Right renal pelvis (tissue), 4 donors: ENCODE data around the gene USP13. TPM values are rescaled to one million over a fixed set of nuclear protein-coding genes. Genes with fewer than 3 reads are reported as not detected.

ENCODE experiments used
- DNase-seq, 4 donors: peaks; one replicate each; pipeline ENCODE4 v3.0.0-alpha.2; 2013; ENCODE audit warnings: low read depth in 4 of 4, low spot score in 3 of 4, missing footprints in 1 of 4
- polyA plus RNA-seq, 4 donors: library from polyadenylated mRNA; unstranded; fragments of 120-200 nt; gene quantifications; one replicate each; pipeline ENCODE4 v1.2.1, GENCODE V29; 2013; ENCODE audit not compliant: insufficient read length in 4 of 4

Gene USP13
- polyA plus RNA-seq, 4 donors: 12.1 to 13.9 (median 13.6) TPM

DNA sequence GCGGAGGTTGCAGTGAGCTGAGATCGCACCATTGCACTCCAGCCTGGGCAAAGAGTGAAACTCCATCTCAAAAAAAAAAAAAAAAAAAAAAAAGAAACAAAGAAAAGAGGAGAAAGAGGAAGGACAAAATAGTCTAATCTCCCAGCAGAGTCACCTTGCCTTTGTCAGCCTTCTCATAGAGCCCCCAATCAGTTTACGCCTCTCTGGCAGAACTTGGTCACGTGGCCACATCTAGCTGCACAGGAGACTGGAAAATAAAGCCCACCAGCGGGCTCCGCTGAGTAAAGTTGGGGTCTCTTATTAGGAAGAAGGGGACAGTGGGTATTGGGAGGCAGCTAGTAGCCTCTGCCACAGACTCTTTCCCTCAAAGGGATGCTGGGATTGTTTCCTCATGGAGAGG lies 41.9 kb downstream of the USP13 start:
- no peak for DNase-seq

DNA sequence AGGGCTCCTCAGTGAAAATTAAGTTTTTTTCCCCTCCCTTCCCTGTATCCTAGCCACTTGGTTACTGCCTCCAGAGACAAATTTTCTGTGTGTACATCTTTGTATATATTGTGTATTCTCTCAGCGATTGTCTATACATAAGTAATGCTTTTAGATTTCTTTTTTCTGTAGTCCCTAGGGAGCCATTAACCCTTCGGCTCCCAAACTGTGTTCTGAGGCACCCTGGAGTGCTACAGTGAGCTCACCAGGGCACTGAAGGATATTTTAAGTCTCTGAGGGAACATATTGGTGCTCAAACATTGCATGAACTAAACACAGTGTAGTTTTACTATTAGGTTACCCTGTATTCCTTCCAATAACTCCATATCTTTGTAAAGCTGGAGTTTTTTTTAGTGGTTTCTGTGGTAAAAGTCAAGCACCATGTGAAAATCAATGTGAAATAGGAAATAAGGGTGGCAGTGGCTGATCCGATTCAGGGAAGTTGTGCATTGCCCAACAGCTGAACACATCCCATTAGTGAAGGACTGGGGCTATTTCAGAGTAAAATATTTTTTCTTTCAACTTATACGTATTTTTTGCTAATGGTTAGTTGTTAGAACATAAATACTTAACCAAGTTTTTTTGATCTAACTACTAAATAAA lies 43.0 kb downstream of the USP13 start:
- DNase-seq: no peak

DNA sequence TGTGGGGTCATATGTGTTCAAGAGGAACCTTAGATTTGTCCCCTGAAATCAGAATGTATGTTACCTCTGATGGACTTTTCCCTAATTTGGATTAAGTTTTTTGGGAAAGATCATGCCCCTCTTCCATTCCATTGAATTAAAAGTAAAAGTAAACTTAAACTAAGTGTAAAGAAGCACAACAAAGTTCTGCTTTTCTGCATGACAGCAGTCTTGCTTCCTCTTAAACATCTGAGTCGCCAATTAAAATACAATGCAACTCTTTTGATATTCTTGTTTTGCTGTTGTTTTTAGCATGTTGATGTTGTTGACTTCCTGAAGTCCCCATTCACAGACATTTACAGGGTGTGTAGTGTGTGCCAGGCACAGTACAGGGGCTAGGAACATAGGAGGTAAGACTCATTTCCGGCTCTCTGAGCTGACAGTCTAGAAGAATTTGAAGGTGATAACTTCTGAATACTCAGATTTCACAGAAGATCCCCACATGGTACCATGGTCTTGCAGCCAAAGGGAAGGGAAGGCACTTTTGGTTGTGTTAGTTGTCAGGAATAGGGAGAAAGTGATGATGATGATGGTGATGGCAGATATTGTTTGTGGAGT lies 45.0 kb downstream of the USP13 start:
- no peak for DNase-seq

DNA sequence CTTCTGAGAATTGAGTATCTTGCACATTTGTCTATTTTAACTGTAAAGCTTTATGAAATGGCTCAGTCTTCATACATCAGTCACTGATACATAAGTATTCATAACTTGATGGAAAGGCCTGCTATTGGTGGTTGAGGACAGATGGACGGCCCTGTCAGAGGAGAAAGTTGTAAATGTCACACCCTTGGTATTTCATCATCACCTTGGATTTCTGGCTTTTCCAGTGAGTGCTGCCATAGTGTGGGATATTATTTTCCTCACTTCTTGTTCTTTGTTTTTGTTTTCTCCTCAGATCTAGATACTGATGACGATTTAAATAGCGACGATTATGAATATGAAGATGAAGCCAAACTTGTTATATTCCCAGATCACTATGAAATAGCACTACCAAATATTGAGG lies 47.9 kb downstream of the USP13 start:
- DNase-seq: no peak

DNA sequence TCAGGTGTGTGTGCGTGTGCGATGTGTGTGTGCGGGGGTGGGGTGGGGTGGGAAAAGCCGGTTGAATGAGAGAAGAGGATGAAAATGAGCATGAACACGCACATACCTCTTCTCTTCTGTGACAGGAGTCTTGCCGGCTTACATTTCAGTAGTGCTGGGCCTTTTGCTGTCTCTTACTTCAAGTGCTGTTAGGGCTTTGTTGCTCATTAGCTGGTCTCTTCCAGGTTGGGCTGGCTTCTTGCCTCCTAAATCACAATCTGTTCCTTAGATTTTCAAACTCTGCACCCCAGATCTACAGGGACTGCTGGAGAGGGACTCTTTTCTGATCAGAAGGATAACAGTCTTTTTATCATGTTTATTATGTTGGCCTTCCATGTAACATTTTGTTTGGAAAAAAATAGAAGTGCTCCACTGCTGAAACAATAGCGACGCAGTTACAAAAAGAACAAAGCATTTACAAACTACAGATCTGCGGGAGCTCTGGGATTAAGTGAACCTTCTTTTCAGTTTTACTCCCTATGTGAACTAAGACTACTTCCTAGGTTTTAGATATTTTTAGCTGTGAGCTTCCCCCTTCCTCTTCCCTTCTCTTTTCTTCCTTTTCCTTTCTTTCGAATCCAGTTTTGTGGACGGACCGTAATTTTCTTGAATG lies 48.5 kb downstream of the USP13 start:
- no peak for DNase-seq

GRCh38 chr3:179702271-179702947 lies 49.6 kb downstream of the USP13 start:
- no peak for DNase-seq

DNA sequence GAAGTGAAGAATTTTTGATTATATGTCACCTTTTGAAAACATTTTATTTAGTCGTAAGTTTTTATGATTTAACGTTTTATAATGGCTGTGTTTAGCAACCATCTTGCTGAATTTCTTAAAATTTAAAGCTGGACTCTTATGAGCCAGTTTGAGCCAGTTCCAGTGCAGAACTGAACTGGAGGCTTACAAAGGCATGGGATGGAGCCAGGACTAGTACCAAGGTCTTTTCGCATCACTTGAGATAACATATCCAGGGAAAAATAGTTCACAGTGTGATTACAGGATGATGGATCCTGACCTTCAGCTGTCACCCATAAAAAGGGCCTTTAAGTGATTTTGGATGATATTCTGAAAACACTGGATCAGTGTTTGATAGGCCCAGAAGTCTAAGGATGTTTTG lies 51.0 kb downstream of the USP13 start:
- DNase-seq: no peak

DNA sequence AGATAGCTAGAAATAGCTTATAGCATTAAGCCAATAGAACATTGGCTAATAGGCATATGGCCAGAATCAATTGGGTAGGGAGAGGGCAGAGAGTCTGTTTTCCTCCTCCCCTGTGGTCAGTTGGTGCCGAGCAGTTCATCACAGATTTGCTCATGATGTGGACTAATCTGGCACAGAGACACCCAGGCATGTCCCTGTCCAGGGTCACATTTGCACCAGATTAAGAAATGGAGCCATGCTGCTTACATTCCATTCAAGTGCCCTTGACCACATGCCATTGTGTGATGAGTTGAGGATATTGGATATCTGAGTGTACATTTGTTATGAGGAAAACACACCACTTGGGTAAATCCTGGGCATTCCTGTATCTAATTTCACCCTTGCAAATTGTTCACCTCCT lies 53.4 kb downstream of the USP13 start:
- no peak for DNase-seq

GRCh38 chr3:179710079-179710478 lies 57.2 kb downstream of the USP13 start:
- no peak for DNase-seq

GRCh38 chr3:179713643-179714090 lies 60.8 kb downstream of the USP13 start:
- no peak for DNase-seq

DNA sequence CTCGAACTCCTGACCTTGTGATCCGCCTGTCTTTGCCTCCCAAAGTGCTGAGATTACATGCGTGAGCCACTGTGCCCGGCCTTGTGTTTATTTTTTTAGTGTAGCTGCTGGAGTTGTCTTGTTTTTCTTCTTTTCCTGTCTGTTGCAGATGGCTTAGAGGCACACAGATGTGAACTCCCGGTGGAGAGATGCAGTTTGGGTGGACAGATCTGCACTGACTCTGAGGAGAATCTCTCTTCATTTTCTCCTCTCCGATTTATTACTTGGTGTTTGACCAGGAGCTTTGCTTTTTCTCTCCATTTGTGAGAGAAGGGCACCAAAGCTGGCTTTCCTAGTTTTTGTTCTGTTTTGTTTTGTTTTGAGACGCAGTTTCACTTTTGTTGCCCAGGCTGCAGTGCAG lies 62.7 kb downstream of the USP13 start:
- no peak for DNase-seq

GRCh38 chr3:179716226-179716625 lies 63.4 kb downstream of the USP13 start:
- no peak for DNase-seq

- no peak for DNase-seq
Observed at GRCh38 chr3:179716811-179717210, 64.0 kb downstream of the USP13 start.

- no peak for DNase-seq
Observed at GRCh38 chr3:179717219-179717618, 64.4 kb downstream of the USP13 start.

GRCh38 chr3:179719048-179719734 lies 66.4 kb downstream of the USP13 start:
- no peak for DNase-seq

GRCh38 chr3:179720196-179720595 lies 67.4 kb downstream of the USP13 start:
- DNase-seq: no peak

DNA sequence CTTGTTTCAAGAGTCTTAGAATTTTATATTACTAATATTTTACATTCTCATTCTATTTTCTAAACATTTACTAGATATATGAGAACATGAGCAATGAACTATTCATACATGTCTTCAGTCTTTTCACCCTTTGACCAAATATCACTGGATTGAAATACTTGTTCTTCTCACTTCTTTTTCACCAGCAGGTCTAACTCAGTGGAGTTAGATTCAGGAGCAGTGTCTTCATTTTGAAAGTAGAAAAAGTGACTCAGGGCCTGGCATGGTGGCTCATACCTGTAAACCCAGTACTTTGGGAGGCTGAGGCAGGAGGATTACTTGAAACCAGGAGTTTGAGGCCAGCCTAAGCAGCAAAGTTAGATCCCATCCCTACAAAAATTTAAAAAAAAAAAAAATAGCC lies 70.8 kb downstream of the USP13 start:
- no peak for DNase-seq

DNA sequence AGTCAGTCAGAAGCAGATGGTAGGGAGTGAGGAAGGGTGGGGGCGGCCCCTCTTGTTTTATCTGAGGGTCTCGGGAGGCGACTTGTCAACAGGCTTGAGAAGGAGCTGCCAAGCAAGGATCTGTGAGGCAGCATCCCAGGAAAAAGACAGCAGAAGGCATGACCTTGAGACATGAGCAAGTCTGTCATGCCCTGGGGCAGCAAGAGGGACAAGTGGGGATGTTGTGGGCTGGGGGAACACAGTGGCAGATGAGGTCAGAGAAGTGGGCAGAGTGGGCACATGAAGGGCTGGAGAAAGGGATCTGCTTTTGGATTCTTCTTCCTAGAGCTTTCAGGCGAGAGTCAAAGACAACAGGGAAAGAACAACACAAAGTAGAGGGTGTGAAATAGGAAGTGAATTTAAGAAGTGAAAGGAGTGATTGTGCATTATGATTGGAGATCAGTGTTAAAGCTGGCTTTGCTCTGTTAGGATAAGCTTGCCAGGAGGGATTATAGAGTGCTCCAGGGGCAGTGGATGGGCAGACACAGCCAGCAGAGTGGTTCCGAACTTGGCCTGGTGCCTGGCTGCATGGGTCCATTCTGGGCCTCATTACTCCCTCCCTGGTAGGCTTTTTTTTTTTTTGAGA lies 73.3 kb downstream of the USP13 start:
- no peak for DNase-seq

DNA sequence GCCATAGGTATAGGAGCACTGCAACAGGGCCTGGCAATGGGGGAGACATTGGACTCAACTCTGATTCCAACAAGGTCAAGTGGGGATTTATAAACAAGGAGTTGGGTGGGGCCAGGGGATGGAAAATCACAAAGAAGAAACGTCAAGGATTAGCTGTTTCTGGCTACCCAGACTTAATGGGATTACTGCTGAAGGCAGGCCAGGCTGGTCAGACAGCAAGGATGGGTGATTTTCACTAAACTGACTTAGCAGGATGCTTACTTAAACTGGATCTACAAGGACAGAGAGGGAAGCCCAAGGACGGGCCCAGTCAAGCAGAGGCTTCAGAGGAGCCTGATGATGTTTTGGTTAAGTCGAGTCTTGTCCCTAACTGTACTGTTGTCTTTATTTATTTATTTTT lies 76.2 kb downstream of the USP13 start:
- no peak for DNase-seq

GRCh38 chr3:179729981-179730380 lies 77.1 kb downstream of the USP13 start:
- DNase-seq: no peak

GRCh38 chr3:179730506-179730905 lies 77.7 kb downstream of the USP13 start:
- no peak for DNase-seq
